ENCODE results near the gene MSI2. TPM values are rescaled to one million over a fixed set of nuclear protein-coding genes. Genes with fewer than 3 reads are reported as not detected.

The MSI2 gene
- total RNA-seq, 2 donors from 2014 or later = 88.3 to 114 TPM

DNA sequence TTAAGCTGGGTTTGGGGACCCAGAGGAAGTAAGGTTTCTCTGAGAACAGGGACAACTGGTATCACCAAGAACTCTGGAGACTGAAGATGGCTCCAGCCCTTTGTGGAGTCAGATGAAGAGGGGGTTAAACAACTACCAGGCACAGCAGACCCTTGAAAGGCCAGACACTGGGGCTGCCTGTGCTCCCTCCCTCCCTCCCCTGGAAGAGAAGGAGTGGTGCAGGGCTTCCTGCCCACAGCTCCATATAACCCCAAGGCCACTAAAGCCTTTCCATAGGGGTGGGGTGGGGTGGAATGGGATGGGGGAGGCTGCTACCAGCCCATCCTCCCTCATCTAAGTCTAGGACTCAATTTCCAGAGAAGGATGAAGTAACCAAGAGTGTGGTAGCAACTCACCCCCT is 422.1 kb downstream of the MSI2 start:
- Mint-ChIP-seq H3K27ac (no peak overlapping the region), H3K9me3 (no peaks in the 10 kb centered on the region), H3K36me3 (ENCODE audit: low read depth) (peaks cover 33% of the 10 kb centered on the region), H3K27me3 (ENCODE audit: insufficient read depth) (no peaks in the 10 kb centered on the region), H3K4me3 (no peak overlapping the region), H3K4me1 (peaks cover 10% of the 10 kb centered on the region)
- Histone ChIP-seq H3K27me3 (ENCODE audit: control insufficient read depth, insufficient read depth, low read length, poor library complexity, severe bottlenecking) (no peaks in the 10 kb centered on the region), H3K27ac (ENCODE audit: low read depth, low read length) (no peak overlapping the region), H3K9me3 (ENCODE audit: control insufficient read depth, low read length) (no peaks in the 10 kb centered on the region), H3K4me3 (ENCODE audit: low read length) (no peak overlapping the region), H3K4me1 (ENCODE audit: control insufficient read depth, insufficient read depth, low read length) (peaks cover 3% of the 10 kb centered on the region), H3K9ac (ENCODE audit: extremely low read depth, low read length, poor library complexity, severe bottlenecking) (no peak overlapping the region), H3K36me3 (ENCODE audit: control insufficient read depth, insufficient read depth, low read length) (peaks cover 12% of the 10 kb centered on the region)
- DNase-seq = peak; percentile 61
- peak; percentile 35 for TF ChIP-seq CTCF (conservative IDR thresholded peaks at IDR 0.05)

- WGBS, 2 experiments (ENCODE audit: insufficient coverage in 1 of 2, insufficient read length in 1 of 2) = 92 to 100% methylated on average over 4 to 6 of the region's 7 CpGs
- no peak overlapping the region for H3K27ac ChIP-seq (ENCODE audit: low read depth, low read length)
- peak; percentile 28 for DNase-seq
- no peak overlapping the region for H3K9ac ChIP-seq (ENCODE audit: extremely low read depth, low read length, poor library complexity, severe bottlenecking)
- peaks cover 17% of the 10 kb centered on the region for H3K4me1 Mint-ChIP-seq
- no peak overlapping the region for H3K4me3 ChIP-seq (ENCODE audit: low read length)
- no peak overlapping the region for H3K27ac Mint-ChIP-seq
- H3K9me3 Mint-ChIP-seq = no peaks in the 10 kb centered on the region
- TF ChIP-seq CTCF (conservative IDR thresholded peaks at IDR 0.05) = no peak
- H3K4me3 Mint-ChIP-seq = no peak overlapping the region
- H3K27me3 Mint-ChIP-seq (ENCODE audit: insufficient read depth) = no peaks in the 10 kb centered on the region
- no peaks in the 10 kb centered on the region for H3K9me3 ChIP-seq (ENCODE audit: control insufficient read depth, low read length)
- no peaks in the 10 kb centered on the region for H3K27me3 ChIP-seq (ENCODE audit: control insufficient read depth, insufficient read depth, low read length, poor library complexity, severe bottlenecking)
- H3K36me3 ChIP-seq (ENCODE audit: control insufficient read depth, insufficient read depth, low read length) = peaks cover 12% of the 10 kb centered on the region
- H3K36me3 Mint-ChIP-seq (ENCODE audit: low read depth) = peaks cover 37% of the 10 kb centered on the region
- peaks cover 4% of the 10 kb centered on the region for H3K4me1 ChIP-seq (ENCODE audit: control insufficient read depth, insufficient read depth, low read length)
Observed at GRCh38 chr17:57679356-57679755, 423.0 kb downstream of the MSI2 start.

GRCh38 chr17:57679906-57680695 is 423.8 kb downstream of the MSI2 start:
- Histone ChIP-seq H3K36me3 (ENCODE audit: control insufficient read depth, insufficient read depth, low read length) (peaks cover 17% of the 10 kb centered on the region), H3K9me3 (ENCODE audit: control insufficient read depth, low read length) (no peaks in the 10 kb centered on the region), H3K4me1 (ENCODE audit: control insufficient read depth, insufficient read depth, low read length) (peaks cover 4% of the 10 kb centered on the region), H3K9ac (ENCODE audit: extremely low read depth, low read length, poor library complexity, severe bottlenecking) (no peak overlapping the region), H3K27ac (ENCODE audit: low read depth, low read length) (no peak overlapping the region), H3K4me3 (ENCODE audit: low read length) (no peak overlapping the region), H3K27me3 (ENCODE audit: control insufficient read depth, insufficient read depth, low read length, poor library complexity, severe bottlenecking) (no peaks in the 10 kb centered on the region)
- H3K27me3 Mint-ChIP-seq (ENCODE audit: insufficient read depth) = no peaks in the 10 kb centered on the region
- H3K4me1 Mint-ChIP-seq = peaks cover 18% of the 10 kb centered on the region
- no peak overlapping the region for H3K4me3 Mint-ChIP-seq
- H3K9me3 Mint-ChIP-seq = no peaks in the 10 kb centered on the region
- peaks cover 40% of the 10 kb centered on the region for H3K36me3 Mint-ChIP-seq (ENCODE audit: low read depth)
- TF ChIP-seq CTCF (conservative IDR thresholded peaks at IDR 0.05) = no peak
- 87 to 96% methylated on average over 4 to 10 of the region's 10 CpGs for WGBS, 2 experiments (ENCODE audit: insufficient coverage in 1 of 2, insufficient read length in 1 of 2)
- DNase-seq = peak; percentile 29
- H3K27ac Mint-ChIP-seq = no peak overlapping the region

Measured in endodermal cell (in vitro differentiated cells).